ENCODE results near the gene SLC6A13. TPM values are rescaled to one million over a fixed set of nuclear protein-coding genes. Genes with fewer than 3 reads are reported as not detected.

SLC6A13 gene
- total and polyA plus RNA-seq, 3 donors from 2014 or later: 3.5 to 12.5 (median 4.7) TPM

- H3K4me1 ChIP-seq: no peaks in the 10 kb centered on the region
- no peaks in the 10 kb centered on the region for H3K27me3 ChIP-seq
- no peak overlapping the region for H3K4me3 ChIP-seq
- no peaks in the 10 kb centered on the region for H3K36me3 ChIP-seq (ENCODE audit: low read depth, missing control alignments)
- H3K27ac ChIP-seq: no peak overlapping the region
- intact Hi-C loops (cut with DNase I; ENCODE audit: low total_unique reads): no loop called here
- no peak for TF ChIP-seq CTCF (IDR thresholded peaks at IDR 0.05)
- no peak for DNase-seq
- WGBS, 2 donors: 97 to 100% methylated on average over 3 of the region's 3 CpGs
- H3K9me3 ChIP-seq: no peaks in the 10 kb centered on the region
Observed at GRCh38 chr12:211142-211465, 51.5 kb downstream of the SLC6A13 start.

- no peak overlapping the region for H3K4me3 ChIP-seq
- H3K27me3 ChIP-seq: no peaks in the 10 kb centered on the region
- no peak for TF ChIP-seq POLR2A (IDR thresholded peaks at IDR 0.05)
- no peak for TF ChIP-seq CTCF (IDR thresholded peaks at IDR 0.05)
- intact Hi-C loops (cut with DNase I; ENCODE audit: low total_unique reads): no loop called here
- no peak overlapping the region for H3K27ac ChIP-seq
- DNase-seq: no peak
- no peaks in the 10 kb centered on the region for H3K4me1 ChIP-seq
- no peaks in the 10 kb centered on the region for H3K36me3 ChIP-seq (ENCODE audit: low read depth, missing control alignments)
- WGBS, 2 donors: 82 to 84% methylated on average over 15 to 16 of the region's 16 CpGs
- H3K9me3 ChIP-seq: no peaks in the 10 kb centered on the region
Observed at GRCh38 chr12:210277-211141, 52.1 kb downstream of the SLC6A13 start.

GRCh38 chr12:209851-210250 lies 52.8 kb downstream of the SLC6A13 start:
- intact Hi-C loops (cut with DNase I; ENCODE audit: low total_unique reads): no loop called here
- Histone ChIP-seq H3K36me3 (ENCODE audit: low read depth, missing control alignments) (no peaks in the 10 kb centered on the region), H3K9me3 (no peaks in the 10 kb centered on the region), H3K27ac (no peak overlapping the region), H3K27me3 (no peaks in the 10 kb centered on the region), H3K4me1 (no peaks in the 10 kb centered on the region), H3K4me3 (no peak overlapping the region)
- no peak for DNase-seq
- 88 to 94% methylated on average over 12 of the region's 12 CpGs for WGBS, 2 donors
- TF ChIP-seq CTCF (IDR thresholded peaks at IDR 0.05) (no peak), POLR2A (IDR thresholded peaks at IDR 0.05) (no peak)

GRCh38 chr12:209246-209645 lies 53.4 kb downstream of the SLC6A13 start:
- no peak overlapping the region for H3K27ac ChIP-seq
- H3K9me3 ChIP-seq: no peaks in the 10 kb centered on the region
- no peaks in the 10 kb centered on the region for H3K4me1 ChIP-seq
- no peaks in the 10 kb centered on the region for H3K27me3 ChIP-seq
- no peak for TF ChIP-seq CTCF (IDR thresholded peaks at IDR 0.05)
- TF ChIP-seq POLR2A (IDR thresholded peaks at IDR 0.05): no peak
- DNase-seq: no peak
- no peak overlapping the region for H3K4me3 ChIP-seq
- H3K36me3 ChIP-seq (ENCODE audit: low read depth, missing control alignments): no peaks in the 10 kb centered on the region
- intact Hi-C loops (cut with DNase I; ENCODE audit: low total_unique reads): no loop called here
- 85 to 91% methylated on average over 14 of the region's 15 CpGs for WGBS, 2 donors

GRCh38 chr12:208813-209212 lies 53.8 kb downstream of the SLC6A13 start:
- Histone ChIP-seq H3K4me1 (no peaks in the 10 kb centered on the region), H3K27ac (no peak overlapping the region), H3K9me3 (no peaks in the 10 kb centered on the region), H3K4me3 (no peak overlapping the region), H3K27me3 (no peaks in the 10 kb centered on the region), H3K36me3 (ENCODE audit: low read depth, missing control alignments) (no peaks in the 10 kb centered on the region)
- TF ChIP-seq CTCF (IDR thresholded peaks at IDR 0.05) (no peak), POLR2A (IDR thresholded peaks at IDR 0.05) (no peak)
- intact Hi-C loops (cut with DNase I; ENCODE audit: low total_unique reads): no loop called here
- 78 to 87% methylated on average over 4 of the region's 4 CpGs for WGBS, 2 donors
- no peak for DNase-seq
